ENCODE results near the gene SLA2.
A peak's percentile ranks its signal among the peaks of the same experiment; 100 is the strongest.

Gene SLA2

GRCh38 chr20:36578356-36579041 is 67.5 kb downstream of the SLA2 start:
- H3K9me2 ChIP-seq (replicated peaks; ENCODE audit: insufficient read depth, low read length) = no peaks in the 10 kb centered on the region
- no peaks in the 10 kb centered on the region for H3F3A ChIP-seq (ENCODE audit: insufficient read depth)
- peaks cover 51% of the 10 kb centered on the region for H3K79me2 ChIP-seq (ENCODE audit: insufficient read depth, low read length)
- H3K4me2 ChIP-seq (ENCODE audit: low read depth, low read length, poor library complexity, severe bottlenecking) = no peak overlapping the region
- H3K9me3 ChIP-seq (ENCODE audit: insufficient read depth, low read length) = no peaks in the 10 kb centered on the region
- H3K4me3 ChIP-seq (ENCODE audit: insufficient read depth, low read length, poor library complexity, severe bottlenecking) = no peak overlapping the region
- no peak overlapping the region for H2AFZ ChIP-seq (ENCODE audit: low read depth, low read length, severe bottlenecking)
- 0 out of 2 replicates have a peak, but pooled peaks cover 4% of the 10 kb centered on the region for H3K36me3 ChIP-seq (ENCODE audit: low read length)
- TF ChIP-seq EZH2phosphoT487 (conservative IDR thresholded peaks at IDR 0.05; ENCODE audit: low read length) = no peak
- TF ChIP-seq, protein P1, sequence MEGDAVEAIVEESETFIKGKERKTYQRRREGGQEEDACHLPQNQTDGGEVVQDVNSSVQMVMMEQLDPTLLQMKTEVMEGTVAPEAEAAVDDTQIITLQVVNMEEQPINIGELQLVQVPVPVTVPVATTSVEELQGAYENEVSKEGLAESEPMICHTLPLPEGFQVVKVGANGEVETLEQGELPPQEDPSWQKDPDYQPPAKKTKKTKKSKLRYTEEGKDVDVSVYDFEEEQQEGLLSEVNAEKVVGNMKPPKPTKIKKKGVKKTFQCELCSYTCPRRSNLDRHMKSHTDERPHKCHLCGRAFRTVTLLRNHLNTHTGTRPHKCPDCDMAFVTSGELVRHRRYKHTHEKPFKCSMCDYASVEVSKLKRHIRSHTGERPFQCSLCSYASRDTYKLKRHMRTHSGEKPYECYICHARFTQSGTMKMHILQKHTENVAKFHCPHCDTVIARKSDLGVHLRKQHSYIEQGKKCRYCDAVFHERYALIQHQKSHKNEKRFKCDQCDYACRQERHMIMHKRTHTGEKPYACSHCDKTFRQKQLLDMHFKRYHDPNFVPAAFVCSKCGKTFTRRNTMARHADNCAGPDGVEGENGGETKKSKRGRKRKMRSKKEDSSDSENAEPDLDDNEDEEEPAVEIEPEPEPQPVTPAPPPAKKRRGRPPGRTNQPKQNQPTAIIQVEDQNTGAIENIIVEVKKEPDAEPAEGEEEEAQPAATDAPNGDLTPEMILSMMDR (IDR thresholded peaks at IDR 0.05; ENCODE audit: insufficient read depth, low read length, poor library complexity, severe bottlenecking) = no peak
- H4K20me1 ChIP-seq (ENCODE audit: low read depth, low read length) = 0 out of 2 replicates have a peak, but pooled peaks cover 3% of the 10 kb centered on the region
- no peak overlapping the region for H3K27ac ChIP-seq (ENCODE audit: low read depth, low read length)
- H3K27me3 ChIP-seq (ENCODE audit: low read length) = no peaks in the 10 kb centered on the region
- no peak overlapping the region for H3K9ac ChIP-seq (ENCODE audit: low read length)

- H3K36me3 ChIP-seq (ENCODE audit: low read length) = no peaks in the 10 kb centered on the region
- H4K20me1 ChIP-seq (ENCODE audit: low read depth, low read length) = 0 out of 2 replicates have a peak, but pooled peaks cover 3% of the 10 kb centered on the region
- peaks cover 20% of the 10 kb centered on the region for H3F3A ChIP-seq (ENCODE audit: insufficient read depth)
- no peak overlapping the region for H2AFZ ChIP-seq (ENCODE audit: low read depth, low read length, severe bottlenecking)
- H3K27ac ChIP-seq (ENCODE audit: low read depth, low read length) = no peak overlapping the region
- no peak overlapping the region for H3K4me2 ChIP-seq (ENCODE audit: low read depth, low read length, poor library complexity, severe bottlenecking)
- H3K27me3 ChIP-seq (ENCODE audit: low read length) = no peaks in the 10 kb centered on the region
- H3K79me2 ChIP-seq (ENCODE audit: insufficient read depth, low read length) = peaks cover 51% of the 10 kb centered on the region
- H3K9me3 ChIP-seq (ENCODE audit: insufficient read depth, low read length) = no peaks in the 10 kb centered on the region
- no peaks in the 10 kb centered on the region for H3K9me2 ChIP-seq (replicated peaks; ENCODE audit: insufficient read depth, low read length)
- H3K4me3 ChIP-seq (ENCODE audit: insufficient read depth, low read length, poor library complexity, severe bottlenecking) = no peak overlapping the region
- no peak overlapping the region for H3K9ac ChIP-seq (ENCODE audit: low read length)
- TF ChIP-seq, protein P1 (IDR thresholded peaks at IDR 0.05; ENCODE audit: insufficient read depth, low read length, poor library complexity, severe bottlenecking) = no peak
- no peak for TF ChIP-seq EZH2phosphoT487 (conservative IDR thresholded peaks at IDR 0.05; ENCODE audit: low read length)
These were observed 69.9 kb downstream of the SLA2 start for GRCh38 chr20:36576081-36576445.

DNA sequence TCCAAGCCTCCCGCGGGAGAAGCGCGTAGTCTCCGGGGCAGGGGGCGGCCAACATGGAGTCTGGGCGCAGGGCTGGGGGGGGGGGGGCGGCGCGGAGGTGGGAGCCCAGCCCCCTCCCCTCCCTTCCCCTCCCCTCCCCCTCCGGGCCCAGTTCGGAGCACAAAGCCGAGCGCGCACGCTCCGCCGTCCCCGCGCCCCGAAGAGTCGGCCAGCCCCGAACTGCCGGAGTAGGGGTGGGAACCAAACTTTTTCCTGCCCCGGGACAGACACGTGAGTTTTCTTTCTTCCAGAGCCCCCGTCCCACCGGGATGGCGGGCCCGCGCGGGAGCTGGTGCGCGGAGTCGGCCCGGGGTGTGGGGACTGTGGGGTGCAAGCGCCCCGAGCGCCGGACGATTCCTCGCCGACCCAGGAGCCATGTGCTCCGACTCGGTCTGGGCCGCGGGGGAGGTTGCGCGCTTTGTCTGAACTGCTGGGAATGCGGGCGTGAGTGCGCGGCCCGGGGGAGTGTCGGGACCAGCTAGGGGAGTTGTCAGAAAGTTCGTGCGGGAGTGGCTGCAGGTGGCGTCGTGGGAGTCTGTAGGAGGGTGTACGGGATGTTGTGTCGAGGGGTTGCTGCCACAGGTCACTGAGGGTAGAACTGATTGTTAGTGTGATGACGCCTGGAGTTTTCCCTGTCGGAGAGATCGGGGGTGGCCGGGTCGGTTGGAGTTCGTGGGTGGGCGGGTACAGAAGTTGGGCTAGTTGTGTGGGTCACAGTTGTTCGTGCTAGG is 71.4 kb downstream of the SLA2 start:
- Histone ChIP-seq H3F3A (ENCODE audit: insufficient read depth) (peaks cover 20% of the 10 kb centered on the region), H3K4me2 (ENCODE audit: low read depth, low read length, poor library complexity, severe bottlenecking) (peak overlapping the region; percentile 67), H2AFZ (ENCODE audit: low read depth, low read length, severe bottlenecking) (no peak overlapping the region), H3K27ac (ENCODE audit: low read depth, low read length) (peak overlapping the region; percentile 75), H3K4me3 (ENCODE audit: insufficient read depth, low read length, poor library complexity, severe bottlenecking) (peak overlapping the region; percentile 97), H3K9me3 (ENCODE audit: insufficient read depth, low read length) (no peaks in the 10 kb centered on the region), H3K9ac (ENCODE audit: low read length) (peak overlapping the region; percentile 99), H3K9me2 (replicated peaks; ENCODE audit: insufficient read depth, low read length) (no peaks in the 10 kb centered on the region), H3K36me3 (ENCODE audit: low read length) (no peaks in the 10 kb centered on the region), H3K79me2 (ENCODE audit: insufficient read depth, low read length) (peaks cover 51% of the 10 kb centered on the region), H3K27me3 (ENCODE audit: low read length) (no peaks in the 10 kb centered on the region), H4K20me1 (ENCODE audit: low read depth, low read length) (0 out of 2 replicates have a peak, but pooled peaks cover 3% of the 10 kb centered on the region)
- TF ChIP-seq, protein P1 (IDR thresholded peaks at IDR 0.05; ENCODE audit: insufficient read depth, low read length, poor library complexity, severe bottlenecking) = no peak
- TF ChIP-seq EZH2phosphoT487 (conservative IDR thresholded peaks at IDR 0.05; ENCODE audit: low read length) = no peak

All from SU-DHL-6 (cell line).